Activated T-cell treated with anti-CD3 and anti-CD28 coated beads, Interleukin-2, amount 50 U/mL, for 4 hours (primary cell): ENCODE data around the gene AIFM3. TPM values are rescaled to one million over a fixed set of nuclear protein-coding genes. Genes with fewer than 3 reads are reported as not detected.
A peak's percentile ranks its signal among the peaks of the same experiment; 100 is the strongest.
"Not testable (repeated sequence)": the region's sequence is repeated elsewhere in the genome, so short reads cannot be mapped to it uniquely, and the experiment has no call there.

ENCODE experiments used
- ATAC-seq, 2 donors: fragments of 200-7000 bp; cut with Tn5 transposase; one replicate each; pipeline ENCODE4 v1.10.0; 2021
- DNase-seq: peaks from one replicate; pipeline ENCODE4 v3.0.0-alpha.2; 2020
- H3K27me3 Mint-ChIP-seq: one replicate; pipeline ENCODE4 v1.8.0; 2021; ENCODE audit warnings: low read depth, mixed read lengths
- H3K36me3 Mint-ChIP-seq: one replicate; pipeline ENCODE4 v1.8.0; 2022; ENCODE audit warnings: mixed read lengths; ENCODE audit not compliant: insufficient read depth
- H3K4me1 Mint-ChIP-seq: one replicate; pipeline ENCODE4 v1.8.0; 2021; ENCODE audit warnings: low read depth, mixed read lengths
- H3K4me3 Mint-ChIP-seq: one replicate; pipeline ENCODE4 v1.8.0; 2021; ENCODE audit warnings: mild to moderate bottlenecking, moderate library complexity, mixed read lengths
- H3K9me3 Mint-ChIP-seq: one replicate; pipeline ENCODE4 v1.8.0; 2021; ENCODE audit warnings: mixed read lengths
- total RNA-seq, 3 donors: library from RNA; stranded (reverse); gene quantifications; one replicate each; pipeline ENCODE4 v1.2.1, GENCODE V29; 2021

Gene AIFM3
- total RNA-seq, 3 donors from 2014 or later: 0.30 to 0.78 (median 0.47) TPM

- not testable (repeated sequence) for H3K4me3 Mint-ChIP-seq, H3K27me3 Mint-ChIP-seq, DNase-seq, H3K9me3 Mint-ChIP-seq, ATAC-seq
- H3K36me3 Mint-ChIP-seq: peaks cover 29% of the 10 kb centered on the region
- peaks cover 76% of the 10 kb centered on the region for H3K4me1 Mint-ChIP-seq
These were observed 31.1 kb upstream of the AIFM3 start for GRCh38 chr22:20935780-20936539.

- peaks cover 31% of the 10 kb centered on the region for H3K36me3 Mint-ChIP-seq
- DNase-seq (no peak), ATAC-seq (peak in 1 of 2 donors; percentile 18)
- no peaks in the 10 kb centered on the region for H3K27me3 Mint-ChIP-seq
- no peak overlapping the region for H3K4me3 Mint-ChIP-seq
- no peaks in the 10 kb centered on the region for H3K9me3 Mint-ChIP-seq
- H3K4me1 Mint-ChIP-seq: peaks cover 78% of the 10 kb centered on the region
These were observed 29.8 kb upstream of the AIFM3 start for GRCh38 chr22:20937031-20937793.

GRCh38 chr22:20937794-20938671, 29.0 kb upstream of the AIFM3 start:
- ATAC-seq: no peak
- H3K9me3 Mint-ChIP-seq: no peaks in the 10 kb centered on the region

GRCh38 chr22:20939457-20940185, 27.4 kb upstream of the AIFM3 start:
- not testable (repeated sequence) for DNase-seq, H3K27me3 Mint-ChIP-seq, H3K4me3 Mint-ChIP-seq, ATAC-seq, H3K9me3 Mint-ChIP-seq
- peaks cover 27% of the 10 kb centered on the region for H3K36me3 Mint-ChIP-seq
- H3K4me1 Mint-ChIP-seq: peaks cover 79% of the 10 kb centered on the region

More at GRCh38 chr22:20937794-20938671, 29.0 kb upstream of the AIFM3 start:
- Mint-ChIP-seq H3K36me3 (peaks cover 31% of the 10 kb centered on the region), H3K4me3 (no peak overlapping the region), H3K27me3 (no peaks in the 10 kb centered on the region), H3K4me1 (peaks cover 80% of the 10 kb centered on the region)
- no peak for DNase-seq

DNA sequence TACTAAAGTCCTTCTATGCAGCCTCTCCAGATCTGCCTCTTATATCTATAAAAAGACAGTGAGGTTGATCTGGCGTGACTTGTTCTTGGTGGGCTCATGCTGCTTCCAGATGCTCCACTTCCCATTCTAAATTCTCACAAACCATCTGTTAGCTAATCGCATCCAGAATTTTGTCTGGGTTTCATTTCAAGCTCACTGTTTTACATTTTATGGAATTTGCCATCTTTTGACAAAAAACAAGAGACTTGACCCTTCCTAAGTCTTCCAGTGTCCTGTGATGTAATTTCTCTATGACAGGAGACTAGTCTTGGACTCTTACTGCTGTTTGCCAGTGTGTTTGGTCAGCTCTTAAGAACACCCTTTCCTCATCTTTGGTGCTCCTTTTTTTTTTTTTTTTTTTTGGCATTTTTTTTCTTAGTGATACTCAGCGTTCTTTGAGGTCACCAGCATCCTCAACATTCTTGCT, 26.8 kb upstream of the AIFM3 start:
- Mint-ChIP-seq H3K27me3 (no peaks in the 10 kb centered on the region), H3K4me1 (peaks cover 77% of the 10 kb centered on the region), H3K36me3 (peaks cover 26% of the 10 kb centered on the region), H3K4me3 (no peak overlapping the region), H3K9me3 (no peaks in the 10 kb centered on the region)
- DNase-seq: no peak
- no peak for ATAC-seq

GRCh38 chr22:20940904-20941385, 26.1 kb upstream of the AIFM3 start:
- no peaks in the 10 kb centered on the region for H3K27me3 Mint-ChIP-seq
- DNase-seq (no peak), ATAC-seq (no peak)
- H3K4me1 Mint-ChIP-seq: peaks cover 80% of the 10 kb centered on the region
- no peaks in the 10 kb centered on the region for H3K9me3 Mint-ChIP-seq
- no peak overlapping the region for H3K4me3 Mint-ChIP-seq
- peaks cover 27% of the 10 kb centered on the region for H3K36me3 Mint-ChIP-seq

DNA sequence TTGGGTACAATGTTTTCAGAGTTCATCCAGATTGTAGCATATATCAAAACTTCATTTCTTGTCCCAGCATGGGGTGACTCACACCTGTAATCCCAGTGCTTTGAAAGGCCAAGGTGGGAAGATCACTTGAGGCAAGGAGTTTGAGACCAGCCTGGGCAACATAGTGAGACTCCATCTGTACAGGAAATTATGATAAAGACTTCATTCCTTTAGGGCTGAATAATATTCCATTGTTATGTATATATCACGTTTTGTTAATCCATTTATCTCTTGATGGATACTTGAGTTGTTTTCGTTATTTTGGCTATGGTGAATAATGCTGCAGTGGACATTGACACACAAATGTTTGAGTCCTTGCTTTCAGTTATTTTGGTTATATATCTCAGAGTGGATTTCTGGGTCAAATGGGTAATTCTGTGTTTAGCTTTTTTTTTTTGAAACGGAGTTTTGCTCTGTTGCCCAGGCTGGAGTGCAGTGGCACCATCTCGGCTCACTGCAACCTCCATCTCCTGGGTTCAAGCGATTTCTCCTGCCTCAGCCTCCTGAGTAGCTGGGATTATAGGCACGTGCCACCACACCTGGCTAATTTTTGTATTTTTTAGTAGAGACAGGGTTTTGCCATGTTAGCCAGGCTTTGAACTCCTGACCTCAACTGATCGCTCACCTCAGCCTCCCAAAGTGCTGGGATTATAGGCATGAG, 24.7 kb upstream of the AIFM3 start:
- peaks cover 76% of the 10 kb centered on the region for H3K4me1 Mint-ChIP-seq
- H3K36me3 Mint-ChIP-seq: peaks cover 19% of the 10 kb centered on the region
- H3K27me3 Mint-ChIP-seq, H3K9me3 Mint-ChIP-seq, ATAC-seq, DNase-seq, H3K4me3 Mint-ChIP-seq: not testable (repeated sequence)

GRCh38 chr22:20943104-20943933, 23.7 kb upstream of the AIFM3 start:
- H3K9me3 Mint-ChIP-seq: no peaks in the 10 kb centered on the region
- peaks cover 16% of the 10 kb centered on the region for H3K36me3 Mint-ChIP-seq
- ATAC-seq (no peak), DNase-seq (no peak)
- no peaks in the 10 kb centered on the region for H3K27me3 Mint-ChIP-seq
- peaks cover 73% of the 10 kb centered on the region for H3K4me1 Mint-ChIP-seq
- no peak overlapping the region for H3K4me3 Mint-ChIP-seq

GRCh38 chr22:20944042-20944441, 23.0 kb upstream of the AIFM3 start:
- no peak for ATAC-seq
- Mint-ChIP-seq H3K27me3 (no peaks in the 10 kb centered on the region), H3K4me1 (peaks cover 72% of the 10 kb centered on the region), H3K36me3 (peaks cover 16% of the 10 kb centered on the region), H3K4me3 (no peak overlapping the region), H3K9me3 (no peaks in the 10 kb centered on the region)
- DNase-seq: no peak

GRCh38 chr22:20945578-20945934, 21.5 kb upstream of the AIFM3 start:
- Mint-ChIP-seq H3K9me3 (no peaks in the 10 kb centered on the region), H3K27me3 (no peaks in the 10 kb centered on the region), H3K4me1 (peaks cover 68% of the 10 kb centered on the region), H3K36me3 (peaks cover 22% of the 10 kb centered on the region), H3K4me3 (no peak overlapping the region)
- no peak for ATAC-seq
- DNase-seq: no peak

DNA sequence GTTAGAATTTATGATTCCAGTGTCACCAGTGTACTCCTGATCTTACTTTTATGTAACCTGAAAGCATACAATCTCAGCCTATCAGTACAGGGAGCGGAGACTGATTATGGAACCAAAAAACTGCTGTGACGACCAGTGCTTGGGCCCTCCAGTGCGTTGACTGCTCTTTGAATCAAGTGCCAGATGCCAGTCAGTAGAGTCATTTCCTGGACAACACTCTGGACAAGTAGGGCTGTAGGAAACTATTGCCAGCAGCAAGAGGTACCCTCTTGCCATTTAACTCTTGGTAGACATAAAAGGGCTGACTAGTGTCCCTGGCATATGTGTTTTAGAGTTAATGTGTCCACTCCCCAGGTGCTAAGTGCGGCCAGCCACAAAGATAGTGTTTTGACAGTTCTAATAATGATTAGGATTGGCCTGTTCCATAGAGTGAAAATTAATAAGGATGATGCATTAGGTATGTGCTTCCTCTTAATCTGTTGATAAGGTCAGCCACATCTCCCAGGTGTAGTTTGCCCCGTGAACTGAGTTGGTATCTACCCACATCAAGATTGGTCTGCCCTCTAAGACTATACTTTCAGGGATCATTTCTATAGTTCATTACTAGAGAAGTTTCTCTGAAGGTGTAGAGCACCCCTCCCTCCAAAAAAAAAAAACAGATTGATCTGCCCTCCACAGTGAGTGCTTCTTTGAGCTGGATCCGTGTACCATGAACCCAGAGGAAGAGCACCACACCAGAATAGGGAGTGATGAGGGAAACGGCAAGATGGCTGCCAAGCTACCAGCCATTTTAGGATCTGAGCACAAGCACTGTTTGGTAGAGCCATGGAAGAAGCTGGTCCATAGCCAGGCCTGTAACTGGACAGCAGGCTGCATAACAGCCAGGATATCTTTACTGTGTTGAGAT, 20.7 kb upstream of the AIFM3 start:
- H3K4me3 Mint-ChIP-seq: no peak overlapping the region
- H3K9me3 Mint-ChIP-seq: no peaks in the 10 kb centered on the region
- H3K27me3 Mint-ChIP-seq: no peaks in the 10 kb centered on the region
- H3K4me1 Mint-ChIP-seq: peaks cover 61% of the 10 kb centered on the region
- peaks cover 16% of the 10 kb centered on the region for H3K36me3 Mint-ChIP-seq
- ATAC-seq: no peak
- DNase-seq: no peak

DNA sequence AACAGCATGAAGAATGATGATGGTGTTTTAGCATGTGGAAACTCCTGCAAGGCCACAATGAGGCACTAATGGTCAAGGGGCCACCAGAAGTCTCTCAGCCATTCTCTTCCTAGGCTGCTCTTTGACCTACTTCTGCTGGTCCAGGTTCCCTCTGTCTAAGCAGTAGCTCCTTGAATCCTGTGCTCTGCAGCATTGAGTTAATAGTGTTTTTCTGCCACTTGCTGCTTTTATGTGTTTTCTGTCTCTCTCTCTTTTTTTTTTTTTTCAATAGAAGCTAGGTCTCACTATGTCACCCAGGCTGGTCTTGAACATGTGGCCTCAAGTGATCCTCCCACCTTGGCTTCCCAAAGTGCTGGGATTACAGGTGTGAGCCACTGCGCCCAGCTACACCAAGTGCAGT, 20.1 kb upstream of the AIFM3 start:
- peaks cover 16% of the 10 kb centered on the region for H3K36me3 Mint-ChIP-seq

More for the DNA sequence above, 20.1 kb upstream of the AIFM3 start:
- DNase-seq (no peak), ATAC-seq (no peak)
- Mint-ChIP-seq H3K4me3 (no peak overlapping the region), H3K27me3 (no peaks in the 10 kb centered on the region), H3K9me3 (no peaks in the 10 kb centered on the region), H3K4me1 (peaks cover 56% of the 10 kb centered on the region)
